Mammary epithelial cell (primary cell): ENCODE results near the gene RAB11A.

Experiments used
- CTCF ChIP-seq, 2 donors: IDR thresholded peaks in 1 of 2; conservative IDR thresholded peaks in 1 of 2; 2 replicates each; pipeline ENCODE4 v1.5.1; 2011 to 2012; ENCODE audit warnings: inconsistent platforms in 2 of 2, low read length in 2 of 2, mild to moderate bottlenecking in 2 of 2, control low read depth in 1 of 2, low read depth in 1 of 2; ENCODE audit not compliant: insufficient read depth in 1 of 2; ENCODE audit errors: extremely low read depth in 1 of 2
- EZH2 ChIP-seq: IDR thresholded peaks from 2 replicates; pipeline ENCODE4 v1.6.1; 2012; ENCODE audit warnings: low read length, inconsistent platforms, borderline replicate concordance

- TF ChIP-seq CTCF (conservative IDR thresholded peaks at IDR 0.05 in 1 of 2, IDR thresholded peaks at IDR 0.05 in 1 of 2; ENCODE audit: extremely low read depth in 1 of 2, insufficient read depth in 1 of 2, low read depth in 1 of 2, low read length in 2 of 2) (no peak), EZH2 (no peak)
Measured at GRCh38 chr15:65920825-65921309, 51.6 kb downstream of the RAB11A start.
